Bronchial epithelial cell (primary cell): ENCODE data around the gene EGR2. TPM values are rescaled to one million over a fixed set of nuclear protein-coding genes. Genes with fewer than 3 reads are reported as not detected.

Source experiments
- DNase-seq: peaks from one replicate; pipeline ENCODE4 v3.0.0-alpha.2; 2010; ENCODE audit warnings: low read depth
- FAIRE-seq: peaks from 2 replicates; lab custom pipeline; 2011; peaks lifted over from hg19 to GRCh38; lab: Jason Lieb, UNC
- H3K27me3 ChIP-seq: 2 replicates; pipeline ENCODE4 v1.5.1; 2011; ENCODE audit warnings: low read length; ENCODE audit not compliant: control insufficient read depth, insufficient read depth
- H3K36me3 ChIP-seq: 2 replicates; pipeline ENCODE4 v1.5.1; 2011; ENCODE audit warnings: low read length; ENCODE audit not compliant: control insufficient read depth, insufficient read depth
- H3K4me3 ChIP-seq: 2 replicates; pipeline ENCODE4 v1.5.1; 2011; ENCODE audit warnings: mild to moderate bottlenecking, low read depth, low read length, control low read depth
- total RNA-seq: library from RNA; depleted of rRNA; stranded (reverse); fragments of >200 nt; gene quantifications from 2 replicates; pipeline ENCODE4 v1.2.1, GENCODE V29; 2014
- TF ChIP-seq, protein P1 (sequence below): IDR thresholded peaks from 2 replicates; pipeline ENCODE4 v1.5.1; 2011; ENCODE audit warnings: mild to moderate bottlenecking, moderate library complexity, low read length, control low read depth, inconsistent platforms; ENCODE audit not compliant: insufficient read depth, severe bottlenecking

EGR2 gene
- total RNA-seq, 1 donor from 2014 or later = 0.26 TPM

DNA sequence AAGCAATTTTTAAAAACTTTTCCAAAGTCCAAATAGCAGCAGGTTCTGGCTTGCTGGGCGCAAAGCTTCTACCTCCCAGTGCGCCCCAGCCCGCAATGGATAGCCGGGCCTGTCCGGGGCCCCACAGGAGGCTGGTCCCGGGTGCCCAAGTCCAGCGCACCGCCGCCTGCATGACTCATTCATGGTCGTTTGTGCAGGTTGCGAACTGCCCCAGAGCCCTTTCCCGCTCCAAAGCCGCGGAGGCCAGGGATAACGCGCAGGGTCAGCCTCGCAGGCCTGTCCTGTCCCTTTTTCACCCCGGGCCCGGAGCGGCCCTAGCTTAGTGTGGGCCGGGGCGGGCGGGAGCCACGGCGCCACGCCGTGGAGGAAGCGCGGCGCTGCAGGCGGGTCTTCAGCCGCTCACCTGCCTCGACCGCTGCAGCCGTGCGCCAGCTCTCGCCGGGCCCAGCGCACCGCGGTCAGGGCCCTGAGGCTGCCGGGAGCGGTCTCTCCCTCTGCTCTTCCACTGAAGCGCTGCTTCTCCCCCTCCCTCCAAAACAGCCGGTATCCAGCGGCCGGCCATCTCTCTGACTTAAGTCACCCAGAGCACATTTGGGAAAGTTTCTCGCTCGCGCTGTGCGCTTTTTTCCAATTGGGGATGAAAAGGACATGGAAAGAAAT is 1.7 kb upstream of the EGR2 start:
- Histone ChIP-seq H3K4me3 (peak overlapping the region; percentile 51), H3K36me3 (no peaks in the 10 kb centered on the region), H3K27me3 (peaks cover 18% of the 10 kb centered on the region)
- DNase-seq (peak; percentile 29), FAIRE-seq (no peak)
- TF ChIP-seq, protein P1, sequence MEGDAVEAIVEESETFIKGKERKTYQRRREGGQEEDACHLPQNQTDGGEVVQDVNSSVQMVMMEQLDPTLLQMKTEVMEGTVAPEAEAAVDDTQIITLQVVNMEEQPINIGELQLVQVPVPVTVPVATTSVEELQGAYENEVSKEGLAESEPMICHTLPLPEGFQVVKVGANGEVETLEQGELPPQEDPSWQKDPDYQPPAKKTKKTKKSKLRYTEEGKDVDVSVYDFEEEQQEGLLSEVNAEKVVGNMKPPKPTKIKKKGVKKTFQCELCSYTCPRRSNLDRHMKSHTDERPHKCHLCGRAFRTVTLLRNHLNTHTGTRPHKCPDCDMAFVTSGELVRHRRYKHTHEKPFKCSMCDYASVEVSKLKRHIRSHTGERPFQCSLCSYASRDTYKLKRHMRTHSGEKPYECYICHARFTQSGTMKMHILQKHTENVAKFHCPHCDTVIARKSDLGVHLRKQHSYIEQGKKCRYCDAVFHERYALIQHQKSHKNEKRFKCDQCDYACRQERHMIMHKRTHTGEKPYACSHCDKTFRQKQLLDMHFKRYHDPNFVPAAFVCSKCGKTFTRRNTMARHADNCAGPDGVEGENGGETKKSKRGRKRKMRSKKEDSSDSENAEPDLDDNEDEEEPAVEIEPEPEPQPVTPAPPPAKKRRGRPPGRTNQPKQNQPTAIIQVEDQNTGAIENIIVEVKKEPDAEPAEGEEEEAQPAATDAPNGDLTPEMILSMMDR = peak; percentile 78

DNA sequence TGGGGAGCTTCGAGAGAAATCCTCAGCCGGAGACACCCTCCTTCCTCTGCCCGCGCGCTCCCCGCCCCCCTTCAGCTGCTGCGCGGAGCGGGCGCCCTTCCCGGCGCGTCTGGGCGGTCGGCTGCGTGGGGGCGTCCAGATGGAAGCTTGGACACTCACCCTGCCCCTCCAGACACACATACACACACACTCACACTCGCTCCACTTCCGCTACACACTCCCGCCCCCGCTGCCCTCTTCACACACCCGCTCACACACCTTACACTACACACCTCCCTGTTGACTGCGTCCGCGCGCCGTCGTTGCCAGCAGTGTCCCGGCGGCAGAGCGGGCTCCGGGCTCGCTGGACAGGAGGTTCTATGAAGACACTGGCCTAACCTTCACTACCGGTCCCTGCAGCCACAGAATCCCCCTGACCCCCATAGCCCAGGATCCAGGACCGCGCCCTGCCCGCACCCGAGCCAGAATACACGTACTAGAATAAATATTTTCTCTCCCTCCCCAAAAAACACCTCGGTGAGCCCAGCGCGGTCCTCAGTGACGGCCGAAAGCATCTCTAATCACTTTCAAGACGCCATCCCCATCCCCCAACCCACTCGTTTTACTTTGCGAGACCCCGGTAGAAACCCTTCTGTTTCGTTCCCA is 1.1 kb upstream of the EGR2 start:
- Histone ChIP-seq H3K27me3 (peaks cover 18% of the 10 kb centered on the region), H3K4me3 (peak overlapping the region; percentile 51), H3K36me3 (no peaks in the 10 kb centered on the region)
- no peak for DNase-seq
- TF ChIP-seq, protein P1 = no peak
- FAIRE-seq = no peak

- H3K36me3 ChIP-seq = no peaks in the 10 kb centered on the region
- DNase-seq = no peak
- H3K27me3 ChIP-seq = peaks cover 18% of the 10 kb centered on the region
- TF ChIP-seq, protein P1 = no peak
- peak overlapping the region; percentile 51 for H3K4me3 ChIP-seq
- no peak for FAIRE-seq
Measured at GRCh38 chr10:62816076-62816330, 163 bp downstream of the EGR2 start.

- H3K36me3 ChIP-seq = no peaks in the 10 kb centered on the region
- no peak for DNase-seq
Measured at GRCh38 chr10:62815381-62816075, 638 bp downstream of the EGR2 start.

GRCh38 chr10:62814756-62815380 is 1.3 kb downstream of the EGR2 start:
- Histone ChIP-seq H3K4me3 (peak overlapping the region; percentile 51), H3K36me3 (no peaks in the 10 kb centered on the region), H3K27me3 (peaks cover 14% of the 10 kb centered on the region)
- FAIRE-seq (no peak), DNase-seq (no peak)
- TF ChIP-seq, protein P1 = no peak

More at GRCh38 chr10:62815381-62816075, 638 bp downstream of the EGR2 start:
- H3K4me3 ChIP-seq = peak overlapping the region; percentile 51
- no peak for FAIRE-seq
- peaks cover 17% of the 10 kb centered on the region for H3K27me3 ChIP-seq
- TF ChIP-seq, protein P1 = no peak
